CD4-positive, alpha-beta T cell (primary cell): Measurements from ENCODE around the gene ZNF747. TPM values are rescaled to one million over a fixed set of nuclear protein-coding genes. Genes with fewer than 3 reads are reported as not detected.

Source experiments
- ATAC-seq: fragments of 200-7000 bp; cut with Tn5 transposase; one replicate; pipeline ENCODE4 v1.10.0; 2022; ENCODE audit warnings: mild to moderate bottlenecking; ENCODE audit not compliant: poor library complexity
- CTCF ChIA-PET: fragments of 350-600 bp; sonication (Branson Sonifier 250); formaldehyde crosslinking; loops from one replicate; lab custom pipeline; 2021; ENCODE audit warnings: antibody characterized with exemption, inconsistent platforms; lab: Charles Lee
- POLR2A ChIA-PET: fragments of 350-600 bp; sonication (Branson Sonifier 250); formaldehyde crosslinking; loops from one replicate; lab custom pipeline; 2021; ENCODE audit warnings: antibody characterized with exemption, inconsistent platforms; lab: Charles Lee
- DNase-seq, 14 experiments: peaks; one replicate each; pipeline ENCODE4 v3.0.0-alpha.2; 2013 to 2020; ENCODE audit warnings: mixed read lengths in 2 of 14
- H3K27ac ChIP-seq, 2 donors: one replicate each; pipeline versions ENCODE4 v1.5.1 to v1.7.0; 2013; ENCODE audit warnings: low read length in 2 of 2, low read depth in 1 of 2, mild to moderate bottlenecking in 1 of 2
- H3K27me3 ChIP-seq, 2 experiments: 1 replicate in 1 of 2; 2 replicates in 1 of 2; pipeline versions ENCODE4 v1.6.1 to v1.7.0; 2013; ENCODE audit warnings: low read length in 2 of 2, control low read depth in 1 of 2, mild to moderate bottlenecking in 1 of 2, moderate library complexity in 1 of 2; ENCODE audit not compliant: insufficient read depth in 2 of 2, control insufficient read depth in 1 of 2
- H3K36me3 ChIP-seq: one replicate; pipeline ENCODE4 v1.6.1; 2013; ENCODE audit warnings: low read length, control low read depth; ENCODE audit not compliant: insufficient read depth
- H3K4me1 ChIP-seq: one replicate; pipeline ENCODE4 v1.6.1; 2013; ENCODE audit warnings: low read length, control low read depth; ENCODE audit not compliant: insufficient read depth
- H3K4me3 ChIP-seq: one replicate; pipeline ENCODE4 v1.5.1; 2013; ENCODE audit warnings: mild to moderate bottlenecking, low read length, moderate library complexity
- H3K9me3 ChIP-seq, 2 experiments: 1 replicate in 1 of 2; 2 replicates in 1 of 2; pipeline versions ENCODE4 v1.6.1 to v1.7.0; 2013; ENCODE audit warnings: low read length in 2 of 2, mild to moderate bottlenecking in 2 of 2, control low read depth in 1 of 2, moderate library complexity in 1 of 2; ENCODE audit not compliant: control insufficient read depth in 1 of 2, insufficient read depth in 1 of 2
- H3K27ac Mint-ChIP-seq: one replicate; pipeline ENCODE4 v1.8.0; 2020; ENCODE audit warnings: mixed read lengths
- H3K27me3 Mint-ChIP-seq: one replicate; pipeline ENCODE4 v1.8.0; 2021; ENCODE audit warnings: mixed read lengths
- H3K36me3 Mint-ChIP-seq: one replicate; pipeline ENCODE4 v1.8.0; 2021; ENCODE audit warnings: low read depth, mixed read lengths
- H3K4me1 Mint-ChIP-seq: one replicate; pipeline ENCODE4 v1.8.0; 2021; ENCODE audit warnings: low read depth, mixed read lengths
- H3K4me3 Mint-ChIP-seq: one replicate; pipeline ENCODE4 v1.8.0; 2020; ENCODE audit warnings: mild to moderate bottlenecking, mixed read lengths
- H3K9me3 Mint-ChIP-seq: one replicate; pipeline ENCODE4 v1.8.0; 2020; ENCODE audit warnings: mixed read lengths
- intact Hi-C, 2 experiments: fragments of 100-400 bp; cut with DNase I in 1 of 2; cut with micrococcal nuclease in 1 of 2; formaldehyde crosslinking; loops; one replicate each; pipeline versions ENCODE4 v1.15.1 to v1.9.0; 2023 to 2025; cut with DNase I, micrococcal nuclease
- total RNA-seq, 174 experiments: library from RNA in 2 of 174; stranded (reverse) in 2 of 174; gene quantifications; one replicate each; pipeline ENCODE4 v1.2.3 and lab custom pipeline; 2021 to 2026
- TF ChIP-seq, protein P1 (sequence below): fragments of 200-600 bp; IDR thresholded peaks from one replicate; pipeline ENCODE4 v1.8.0; 2022; ENCODE audit warnings: antibody characterized with exemption, mild to moderate bottlenecking

The ZNF747 gene
- total RNA-seq, 2 experiments from 2014 or later = 6.3 to 6.7 TPM

GRCh38 chr16:30570636-30571444 lies 36.2 kb upstream of the ZNF747 start:
- H3K27me3 Mint-ChIP-seq = no peaks in the 10 kb centered on the region
- Histone ChIP-seq H3K9me3 (no peaks in the 10 kb centered on the region), H3K4me1 (peaks cover 60% of the 10 kb centered on the region), H3K4me3 (peak overlapping the region; percentile 94), H3K27ac (peak overlapping the region; percentile 90 to 96), H3K27me3 (no peaks in the 10 kb centered on the region), H3K36me3 (peaks cover 8% of the 10 kb centered on the region)
- H3K4me3 Mint-ChIP-seq = peak overlapping the region; percentile 89
- H3K9me3 Mint-ChIP-seq = no peaks in the 10 kb centered on the region
- ChIA-PET CTCF (interaction anchor here (1.2 to 2.4 kb wide), 5 partner anchors 12 to 141 kb away, joined by 3 to 19 read pairs (median 13); partner anchors contain the start of genes DCTPP1, PRR14, ZNF747 and ZNF764), POLR2A (interaction anchor here (0.6 to 3.4 kb wide), 21 partner anchors 9 to 571 kb away, joined by 3 to 152 read pairs (median 13); partner anchors contain the start of genes DCTPP1, FBRS, PRR14 and TBC1D10B)
- peak overlapping the region; percentile 97 for H3K27ac Mint-ChIP-seq
- H3K36me3 Mint-ChIP-seq = no peaks in the 10 kb centered on the region
- TF ChIP-seq, protein P1, sequence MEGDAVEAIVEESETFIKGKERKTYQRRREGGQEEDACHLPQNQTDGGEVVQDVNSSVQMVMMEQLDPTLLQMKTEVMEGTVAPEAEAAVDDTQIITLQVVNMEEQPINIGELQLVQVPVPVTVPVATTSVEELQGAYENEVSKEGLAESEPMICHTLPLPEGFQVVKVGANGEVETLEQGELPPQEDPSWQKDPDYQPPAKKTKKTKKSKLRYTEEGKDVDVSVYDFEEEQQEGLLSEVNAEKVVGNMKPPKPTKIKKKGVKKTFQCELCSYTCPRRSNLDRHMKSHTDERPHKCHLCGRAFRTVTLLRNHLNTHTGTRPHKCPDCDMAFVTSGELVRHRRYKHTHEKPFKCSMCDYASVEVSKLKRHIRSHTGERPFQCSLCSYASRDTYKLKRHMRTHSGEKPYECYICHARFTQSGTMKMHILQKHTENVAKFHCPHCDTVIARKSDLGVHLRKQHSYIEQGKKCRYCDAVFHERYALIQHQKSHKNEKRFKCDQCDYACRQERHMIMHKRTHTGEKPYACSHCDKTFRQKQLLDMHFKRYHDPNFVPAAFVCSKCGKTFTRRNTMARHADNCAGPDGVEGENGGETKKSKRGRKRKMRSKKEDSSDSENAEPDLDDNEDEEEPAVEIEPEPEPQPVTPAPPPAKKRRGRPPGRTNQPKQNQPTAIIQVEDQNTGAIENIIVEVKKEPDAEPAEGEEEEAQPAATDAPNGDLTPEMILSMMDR = no peak
- ATAC-seq = no peak
- intact Hi-C loops = loop anchor here in 1 of 2 experiments (1.0 to 5.0 kb wide), 3 partner anchors 13 to 126 kb away; partner anchors contain the start of genes SRCAP and ZNF764
- DNase-seq = peak in 1 of 14 experiments; percentile 45
- peaks cover 50% of the 10 kb centered on the region for H3K4me1 Mint-ChIP-seq

DNA sequence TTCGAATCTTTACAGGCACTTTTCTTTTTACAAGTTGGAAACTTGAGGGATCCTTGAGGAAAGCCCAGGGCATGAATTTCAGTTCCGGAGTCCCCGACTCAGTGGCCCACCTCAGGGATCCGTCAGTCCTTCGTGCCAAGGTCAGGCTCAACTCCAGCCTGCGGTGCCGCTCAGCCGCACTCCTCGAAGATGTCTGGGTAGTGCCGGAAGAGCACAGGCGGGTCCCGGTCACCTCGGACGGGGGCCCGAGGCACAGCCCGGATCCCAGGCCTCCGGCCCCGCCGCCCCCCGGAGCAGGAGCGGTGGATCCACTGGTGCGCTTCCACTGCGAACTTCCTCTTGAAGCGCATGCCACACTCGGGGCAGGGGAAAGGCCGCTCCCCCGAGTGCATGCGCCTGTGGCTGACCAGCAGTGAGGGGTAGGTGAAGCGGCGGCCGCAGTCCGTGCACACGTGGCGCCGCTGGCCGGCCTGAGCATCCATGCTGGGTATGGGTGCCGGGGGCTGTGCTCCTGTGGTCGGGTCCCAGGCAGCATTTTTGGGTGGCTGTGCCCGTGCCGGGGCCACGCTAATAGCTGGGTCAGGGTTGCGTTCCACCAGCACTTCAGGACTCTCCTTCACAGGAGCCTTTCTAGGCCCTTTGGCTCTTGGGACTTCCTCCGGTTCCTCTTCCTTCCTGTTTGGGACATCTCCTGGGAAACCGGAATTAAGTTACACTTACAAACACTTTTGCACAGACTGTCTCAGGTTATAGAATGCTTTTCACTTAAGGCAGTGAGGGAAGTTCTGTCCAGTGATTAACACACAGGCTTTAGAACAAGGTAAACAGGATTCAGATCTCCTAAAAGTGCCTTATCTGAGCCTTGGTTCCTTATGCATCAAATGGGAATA lies 35.3 kb upstream of the ZNF747 start:
- CTCF ChIA-PET = interaction anchor here (2.4 kb wide), 2 partner anchors 12 to 35 kb away, joined by 15 to 19 read pairs; partner anchors contain the start of genes ZNF747 and ZNF764
- peaks cover 52% of the 10 kb centered on the region for H3K4me1 Mint-ChIP-seq
- H3K27ac ChIP-seq = peak overlapping the region in 1 of 2 donors; percentile 34
- H3K36me3 Mint-ChIP-seq = no peaks in the 10 kb centered on the region
- no peaks in the 10 kb centered on the region for H3K27me3 ChIP-seq
- ATAC-seq = no peak
- H3K27ac Mint-ChIP-seq = peak overlapping the region; percentile 98
- TF ChIP-seq, protein P1 = no peak
- DNase-seq = peak in 1 of 14 experiments; percentile 33
- no peaks in the 10 kb centered on the region for H3K9me3 ChIP-seq
- H3K36me3 ChIP-seq = peaks cover 8% of the 10 kb centered on the region
- intact Hi-C loops = loop anchor here in 1 of 2 experiments (5.0 kb wide), 2 partner anchors 67 to 127 kb away; partner anchors contain the start of gene SRCAP
- peaks cover 60% of the 10 kb centered on the region for H3K4me1 ChIP-seq
- no peaks in the 10 kb centered on the region for H3K27me3 Mint-ChIP-seq
- no peaks in the 10 kb centered on the region for H3K9me3 Mint-ChIP-seq
- H3K4me3 Mint-ChIP-seq = peak overlapping the region; percentile 89
- no peak overlapping the region for H3K4me3 ChIP-seq
- POLR2A ChIA-PET = interaction anchor here (1.8 to 3.4 kb wide), 8 partner anchors 8 to 140 kb away, joined by 4 to 152 read pairs (median 34); partner anchors contain the start of genes DCTPP1, FBRS, PRR14 and ZNF747

DNA sequence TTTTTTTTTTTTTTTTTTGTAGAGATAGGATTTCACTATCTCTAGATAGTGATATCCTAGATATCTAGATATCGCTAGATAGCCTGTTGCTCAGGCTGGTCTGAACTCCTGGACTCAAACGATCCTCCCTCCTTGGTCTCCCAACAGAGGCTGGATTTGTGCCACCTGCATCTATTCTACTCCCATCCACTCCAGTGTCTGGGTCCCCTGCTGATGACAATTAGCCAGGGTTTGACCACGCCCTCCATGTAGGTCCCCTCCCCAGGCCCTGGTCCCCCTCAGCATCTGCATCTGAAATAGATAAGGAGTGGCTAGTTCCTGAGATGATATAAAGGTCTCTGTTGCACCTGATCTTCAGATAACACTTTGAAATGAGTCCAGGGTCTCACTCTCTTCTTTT lies 34.6 kb upstream of the ZNF747 start:
- Histone ChIP-seq H3K4me3 (no peak overlapping the region), H3K27ac (peak overlapping the region; percentile 34 to 87), H3K9me3 (no peaks in the 10 kb centered on the region), H3K4me1 (peaks cover 60% of the 10 kb centered on the region), H3K27me3 (no peaks in the 10 kb centered on the region), H3K36me3 (peaks cover 8% of the 10 kb centered on the region)
- TF ChIP-seq, protein P1 = no peak
- no peak for DNase-seq
- intact Hi-C loops = no loop called here
- Mint-ChIP-seq H3K4me1 (peaks cover 47% of the 10 kb centered on the region), H3K27me3 (no peaks in the 10 kb centered on the region), H3K27ac (peak overlapping the region; percentile 98), H3K4me3 (peak overlapping the region; percentile 20), H3K36me3 (no peaks in the 10 kb centered on the region), H3K9me3 (no peaks in the 10 kb centered on the region)
- CTCF ChIA-PET = interaction anchor here (1.4 kb wide), 1 partner anchor 34 kb away, joined by 8 read pairs; no protein-coding TSS in a partner anchor
- no peak for ATAC-seq
- POLR2A ChIA-PET = interaction anchor here (1.2 to 2.2 kb wide), 4 partner anchors 34 to 151 kb away, joined by 5 to 19 read pairs (median 6); partner anchors contain the start of genes DCTPP1 and ZNF747
